HG02759 (cell line): ENCODE results near the gene OR2F1.

ENCODE experiments used
- ATAC-seq: cut with Tn5 transposase; IDR thresholded peaks from one replicate; pipeline ENCODE4 v1.9.1; 2021; ENCODE audit warnings: mild to moderate bottlenecking, moderate library complexity; ENCODE audit not compliant: unreplicated experiment

Gene OR2F1

GRCh38 chr7:143954544-143954943 is at the start of gene OR2F1:
OR2F1 (plus strand) TSS chr7:143954844; CDS start chr7:143959971, 5,127 bp downstream.
- ATAC-seq, result no peak

GRCh38 chr7:143905509-143905908 is 49.1 kb upstream of the OR2F1 start:
- ATAC-seq, result no peak

GRCh38 chr7:143906151-143906550 is 48.5 kb upstream of the OR2F1 start:
- no peak for ATAC-seq

- no peak for ATAC-seq
Observed at GRCh38 chr7:143906895-143907294, 47.7 kb upstream of the OR2F1 start.

- no peak for ATAC-seq
Observed at GRCh38 chr7:143908120-143908519, 46.5 kb upstream of the OR2F1 start.

- ATAC-seq, result no peak
Observed at GRCh38 chr7:143909863-143910262, 44.8 kb upstream of the OR2F1 start.

- no peak for ATAC-seq
Observed at GRCh38 chr7:143910473-143911248, 44.0 kb upstream of the OR2F1 start.

- no peak for ATAC-seq
Observed at GRCh38 chr7:143913945-143914615, 40.6 kb upstream of the OR2F1 start.

GRCh38 chr7:143914938-143915652 is 39.5 kb upstream of the OR2F1 start:
- ATAC-seq, result no peak

GRCh38 chr7:143924851-143925250 is 29.8 kb upstream of the OR2F1 start:
- no peak for ATAC-seq

- ATAC-seq, result no peak
Observed at GRCh38 chr7:143929224-143929920, 25.3 kb upstream of the OR2F1 start.

- no peak for ATAC-seq
Observed at GRCh38 chr7:143931739-143932138, 22.9 kb upstream of the OR2F1 start.

GRCh38 chr7:143934526-143935325 is 19.9 kb upstream of the OR2F1 start, which contains the start of gene OR2F2:
OR2F2 (plus strand) TSS chr7:143935233; CDS start chr7:143935233, 0 bp downstream.
- ATAC-seq, result no peak

- ATAC-seq, result no peak
Observed at GRCh38 chr7:143936087-143937009, 18.3 kb upstream of the OR2F1 start.

- ATAC-seq, result no peak
Observed at GRCh38 chr7:143938379-143939243, 16.0 kb upstream of the OR2F1 start.

- ATAC-seq, result no peak
Observed at GRCh38 chr7:143945423-143945822, 9.2 kb upstream of the OR2F1 start.

- ATAC-seq, result no peak
Observed at GRCh38 chr7:143947111-143947510, 7.5 kb upstream of the OR2F1 start.

- no peak for ATAC-seq
Observed at GRCh38 chr7:143948733-143949132, 5.9 kb upstream of the OR2F1 start.
